WTC11 (cell line): ENCODE data around the gene GPR18. TPM values are rescaled to one million over a fixed set of nuclear protein-coding genes. Genes with fewer than 3 reads are reported as not detected.

Experiments used
- ATAC-seq: fragments of 200-7000 bp; cut with Tn5 transposase; 2 replicates; pipeline ENCODE4 v1.10.0; 2021; ENCODE audit warnings: mild to moderate bottlenecking, moderate library complexity
- CTCF ChIA-PET: fragments of 300-600 bp; sonication (Branson Sonifier 250); formaldehyde crosslinking; loops from one replicate; lab custom pipeline; 2021; ENCODE audit warnings: antibody characterized with exemption; lab: Charles Lee
- POLR2A ChIA-PET: fragments of 350-600 bp; sonication (Branson Sonifier 250); formaldehyde crosslinking; loops from one replicate; lab custom pipeline; 2021; ENCODE audit warnings: antibody characterized with exemption; lab: Charles Lee
- DNase-seq: peaks from one replicate; pipeline ENCODE4 v3.0.0; 2021; ENCODE audit warnings: low spot score
- H3K27ac Mint-ChIP-seq: 2 replicates; pipeline ENCODE4 v1.8.0; 2021; ENCODE audit warnings: mixed read lengths
- H3K27me3 Mint-ChIP-seq: 2 replicates; pipeline ENCODE4 v1.8.0; 2021; ENCODE audit warnings: low read depth, mild to moderate bottlenecking, moderate library complexity, mixed read lengths
- H3K36me3 Mint-ChIP-seq: 2 replicates; pipeline ENCODE4 v1.8.0; 2021; ENCODE audit warnings: mixed read lengths
- H3K4me1 Mint-ChIP-seq: 2 replicates; pipeline ENCODE4 v1.8.0; 2022; ENCODE audit warnings: mixed read lengths
- H3K4me3 Mint-ChIP-seq: 2 replicates; pipeline ENCODE4 v1.8.0; 2021; ENCODE audit warnings: mild to moderate bottlenecking, moderate library complexity, mixed read lengths
- H3K9me3 Mint-ChIP-seq: 2 replicates; pipeline ENCODE4 v1.8.0; 2021; ENCODE audit warnings: mixed read lengths
- CBFB ChIP-seq: sonication (generic); formaldehyde crosslinking; IDR thresholded peaks from 2 replicates; pipeline ENCODE4 v1.8.1; 2022; ENCODE audit warnings: mild to moderate bottlenecking, low read depth, missing genetic modification reagents
- ELF4 ChIP-seq: sonication (generic); formaldehyde crosslinking; IDR thresholded peaks from 2 replicates; pipeline ENCODE4 v1.8.1; 2022; ENCODE audit warnings: low read depth, mild to moderate bottlenecking, moderate library complexity, missing genetic modification reagents
- ETV6 ChIP-seq: sonication (generic); formaldehyde crosslinking; IDR thresholded peaks from 2 replicates; pipeline ENCODE4 v1.8.1; 2022; ENCODE audit warnings: mild to moderate bottlenecking, missing genetic modification reagents
- GABPB1 ChIP-seq: sonication (generic); formaldehyde crosslinking; IDR thresholded peaks from 2 replicates; pipeline ENCODE4 v1.8.1; 2023; ENCODE audit warnings: mild to moderate bottlenecking, missing genetic modification reagents
- GRHL2 ChIP-seq: fragments of 250-450 bp; sonication (Bioruptor Pico); IDR thresholded peaks from 2 replicates; pipeline ENCODE4 v1.8.0; 2022; ENCODE audit warnings: mild to moderate bottlenecking, moderate library complexity; ENCODE audit not compliant: insufficient replicate concordance, severe bottlenecking
- HMGA2 ChIP-seq: fragments of 250-450 bp; sonication (Bioruptor Pico); IDR thresholded peaks from 2 replicates; pipeline ENCODE4 v1.4.0; 2021; ENCODE audit warnings: mild to moderate bottlenecking, moderate library complexity
- NR1H2 ChIP-seq: sonication (generic); formaldehyde crosslinking; IDR thresholded peaks from 2 replicates; pipeline ENCODE4 v1.9.0; 2021; ENCODE audit warnings: mild to moderate bottlenecking, moderate library complexity, missing genetic modification reagents
- NR3C1 ChIP-seq: sonication (generic); formaldehyde crosslinking; conservative IDR thresholded peaks from 2 replicates; pipeline ENCODE4 v1.8.1; 2023; ENCODE audit warnings: low read depth, mild to moderate bottlenecking, missing genetic modification reagents
- RELA ChIP-seq: sonication (generic); formaldehyde crosslinking; IDR thresholded peaks from 2 replicates; pipeline ENCODE4 v1.8.1; 2022; ENCODE audit warnings: missing genetic modification reagents, mild to moderate bottlenecking, borderline replicate concordance
- SMAD4 ChIP-seq: sonication (generic); formaldehyde crosslinking; IDR thresholded peaks from 2 replicates; pipeline ENCODE4 v1.8.0; 2022; ENCODE audit warnings: mild to moderate bottlenecking, missing genetic modification reagents
- STAT6 ChIP-seq: sonication (generic); formaldehyde crosslinking; conservative IDR thresholded peaks from 2 replicates; pipeline ENCODE4 v1.8.1; 2023; ENCODE audit warnings: mild to moderate bottlenecking, low read depth, missing genetic modification reagents, moderate library complexity
- ZNF219 ChIP-seq: sonication (generic); formaldehyde crosslinking; IDR thresholded peaks from 2 replicates; pipeline ENCODE4 v1.8.0; 2023; ENCODE audit warnings: missing genetic modification reagents, mild to moderate bottlenecking, borderline replicate concordance
- ZNF232 ChIP-seq: sonication (generic); formaldehyde crosslinking; IDR thresholded peaks from 2 replicates; pipeline ENCODE4 v1.8.0; 2022; ENCODE audit warnings: mild to moderate bottlenecking, missing genetic modification reagents
- ZNF423 ChIP-seq: fragments of 250-450 bp; sonication (Bioruptor Pico); IDR thresholded peaks from 2 replicates; pipeline ENCODE4 v2.1.2; 2022; ENCODE audit warnings: mild to moderate bottlenecking, moderate library complexity
- ZNF425 ChIP-seq: fragments of 250-450 bp; sonication (Bioruptor Pico); conservative IDR thresholded peaks from 2 replicates; pipeline ENCODE4 v1.9.0; 2021; ENCODE audit warnings: mild to moderate bottlenecking
- total RNA-seq: library from RNA; stranded (reverse); gene quantifications from 3 replicates; pipeline ENCODE4 v1.2.3, GENCODE V29; 2021
- TF ChIP-seq, protein P1 (sequence below): fragments of 250-450 bp; sonication (Bioruptor Pico); IDR thresholded peaks from 2 replicates; pipeline ENCODE4 v2.1.2; 2022; ENCODE audit warnings: mild to moderate bottlenecking, moderate library complexity
- TF ChIP-seq, protein P2 (sequence below): sonication (generic); formaldehyde crosslinking; IDR thresholded peaks from 2 replicates; pipeline ENCODE4 v1.8.0; 2022; ENCODE audit warnings: mild to moderate bottlenecking, missing genetic modification reagents
- TF ChIP-seq, protein P3 (sequence below): fragments of 250-450 bp; sonication (Bioruptor Pico); IDR thresholded peaks from 2 replicates; pipeline ENCODE4 v1.9.0; 2021; ENCODE audit warnings: moderate library complexity, mild to moderate bottlenecking, inconsistent platforms, borderline replicate concordance
- TF ChIP-seq, protein P4 (sequence below): sonication (generic); formaldehyde crosslinking; IDR thresholded peaks from 2 replicates; pipeline ENCODE4 v1.8.1; 2022; ENCODE audit warnings: mild to moderate bottlenecking, missing genetic modification reagents, moderate library complexity, borderline replicate concordance
- TF ChIP-seq, protein P5 (sequence below): sonication (generic); formaldehyde crosslinking; IDR thresholded peaks from 2 replicates; pipeline ENCODE4 v1.8.0; 2022; ENCODE audit warnings: missing genetic modification reagents

The GPR18 gene
- total RNA-seq, 1 experiment from 2014 or later, result 0.09 TPM

DNA sequence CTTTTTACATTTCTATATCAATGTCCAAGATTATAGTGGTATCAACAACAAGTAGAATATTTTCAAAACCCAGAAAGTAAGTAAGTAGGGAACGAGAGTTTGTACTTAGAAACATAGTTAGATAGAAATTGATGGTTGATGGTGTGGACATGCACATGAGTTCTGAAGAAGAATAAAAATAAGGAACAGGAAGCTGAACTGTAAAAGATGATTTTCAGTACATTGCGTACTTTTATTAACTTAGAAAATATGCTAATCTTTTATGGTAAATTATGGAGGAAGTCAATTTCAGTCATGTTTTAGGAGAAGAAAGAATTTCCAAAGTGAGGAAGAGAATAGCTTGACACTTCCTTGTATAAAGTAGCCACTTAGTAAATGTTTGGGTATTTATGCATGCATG, 12.3 kb upstream of the GPR18 start (continued):
- TF ChIP-seq, protein P1, sequence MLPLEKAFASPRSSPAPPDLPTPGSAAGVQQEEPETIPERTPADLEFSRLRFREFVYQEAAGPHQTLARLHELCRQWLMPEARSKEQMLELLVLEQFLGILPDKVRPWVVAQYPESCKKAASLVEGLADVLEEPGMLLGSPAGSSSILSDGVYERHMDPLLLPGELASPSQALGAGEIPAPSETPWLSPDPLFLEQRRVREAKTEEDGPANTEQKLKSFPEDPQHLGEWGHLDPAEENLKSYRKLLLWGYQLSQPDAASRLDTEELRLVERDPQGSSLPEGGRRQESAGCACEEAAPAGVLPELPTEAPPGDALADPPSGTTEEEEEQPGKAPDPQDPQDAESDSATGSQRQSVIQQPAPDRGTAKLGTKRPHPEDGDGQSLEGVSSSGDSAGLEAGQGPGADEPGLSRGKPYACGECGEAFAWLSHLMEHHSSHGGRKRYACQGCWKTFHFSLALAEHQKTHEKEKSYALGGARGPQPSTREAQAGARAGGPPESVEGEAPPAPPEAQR (CRISPR knock-in tag), result no peak
- TF ChIP-seq RELA (CRISPR knock-in tag), result no peak
- no peak for TF ChIP-seq GABPB1 (CRISPR knock-in tag)
- no peak for TF ChIP-seq SMAD4 (CRISPR knock-in tag)
- TF ChIP-seq, all 79 proteins: peak for 0

- peaks cover 5% of the 10 kb centered on the region; the same call in 1 of the 2 replicates for H3K9me3 Mint-ChIP-seq
- H3K27ac Mint-ChIP-seq, result no peak overlapping the region
- ATAC-seq, result peak; percentile 50
- no peaks in the 10 kb centered on the region for H3K27me3 Mint-ChIP-seq
- CTCF ChIA-PET, result interaction anchor here (0.7 to 4.8 kb wide), 15 partner anchors 10 to 309 kb away, joined by 3 to 74 read pairs (median 4); partner anchors contain the start of gene UBAC2
- peaks cover 5% of the 10 kb centered on the region for H3K36me3 Mint-ChIP-seq
- POLR2A ChIA-PET, result no interaction called here
- no peak overlapping the region for H3K4me3 Mint-ChIP-seq
- no peaks in the 10 kb centered on the region for H3K4me1 Mint-ChIP-seq
- DNase-seq, result no peak
- TF ChIP-seq ZNF425 (CRISPR knock-in tag) (no peak), ZNF423 (CRISPR knock-in tag) (no peak), CBFB (CRISPR knock-in tag) (no peak), NR3C1 (CRISPR knock-in tag) (no peak), ELF4 (CRISPR knock-in tag) (no peak), ETV6 (no peak), STAT6 (CRISPR knock-in tag) (no peak), NR1H2 (CRISPR knock-in tag) (no peak), HMGA2 (CRISPR knock-in tag) (no peak), GRHL2 (no peak), ZNF232 (CRISPR knock-in tag) (no peak), ZNF219 (CRISPR knock-in tag) (no peak)
- TF ChIP-seq, protein P2, sequence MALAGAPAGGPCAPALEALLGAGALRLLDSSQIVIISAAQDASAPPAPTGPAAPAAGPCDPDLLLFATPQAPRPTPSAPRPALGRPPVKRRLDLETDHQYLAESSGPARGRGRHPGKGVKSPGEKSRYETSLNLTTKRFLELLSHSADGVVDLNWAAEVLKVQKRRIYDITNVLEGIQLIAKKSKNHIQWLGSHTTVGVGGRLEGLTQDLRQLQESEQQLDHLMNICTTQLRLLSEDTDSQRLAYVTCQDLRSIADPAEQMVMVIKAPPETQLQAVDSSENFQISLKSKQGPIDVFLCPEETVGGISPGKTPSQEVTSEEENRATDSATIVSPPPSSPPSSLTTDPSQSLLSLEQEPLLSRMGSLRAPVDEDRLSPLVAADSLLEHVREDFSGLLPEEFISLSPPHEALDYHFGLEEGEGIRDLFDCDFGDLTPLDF (CRISPR knock-in tag), result no peak
- TF ChIP-seq, protein P3, sequence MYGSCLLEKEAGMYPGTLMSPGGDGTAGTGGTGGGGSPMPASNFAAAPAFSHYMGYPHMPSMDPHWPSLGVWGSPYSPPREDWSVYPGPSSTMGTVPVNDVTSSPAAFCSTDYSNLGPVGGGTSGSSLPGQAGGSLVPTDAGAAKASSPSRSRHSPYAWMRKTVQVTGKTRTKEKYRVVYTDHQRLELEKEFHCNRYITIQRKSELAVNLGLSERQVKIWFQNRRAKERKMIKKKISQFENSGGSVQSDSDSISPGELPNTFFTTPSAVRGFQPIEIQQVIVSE, result no peak
- TF ChIP-seq, protein P4, sequence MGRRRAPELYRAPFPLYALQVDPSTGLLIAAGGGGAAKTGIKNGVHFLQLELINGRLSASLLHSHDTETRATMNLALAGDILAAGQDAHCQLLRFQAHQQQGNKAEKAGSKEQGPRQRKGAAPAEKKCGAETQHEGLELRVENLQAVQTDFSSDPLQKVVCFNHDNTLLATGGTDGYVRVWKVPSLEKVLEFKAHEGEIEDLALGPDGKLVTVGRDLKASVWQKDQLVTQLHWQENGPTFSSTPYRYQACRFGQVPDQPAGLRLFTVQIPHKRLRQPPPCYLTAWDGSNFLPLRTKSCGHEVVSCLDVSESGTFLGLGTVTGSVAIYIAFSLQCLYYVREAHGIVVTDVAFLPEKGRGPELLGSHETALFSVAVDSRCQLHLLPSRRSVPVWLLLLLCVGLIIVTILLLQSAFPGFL (CRISPR knock-in tag), result no peak
- TF ChIP-seq, protein P5, sequence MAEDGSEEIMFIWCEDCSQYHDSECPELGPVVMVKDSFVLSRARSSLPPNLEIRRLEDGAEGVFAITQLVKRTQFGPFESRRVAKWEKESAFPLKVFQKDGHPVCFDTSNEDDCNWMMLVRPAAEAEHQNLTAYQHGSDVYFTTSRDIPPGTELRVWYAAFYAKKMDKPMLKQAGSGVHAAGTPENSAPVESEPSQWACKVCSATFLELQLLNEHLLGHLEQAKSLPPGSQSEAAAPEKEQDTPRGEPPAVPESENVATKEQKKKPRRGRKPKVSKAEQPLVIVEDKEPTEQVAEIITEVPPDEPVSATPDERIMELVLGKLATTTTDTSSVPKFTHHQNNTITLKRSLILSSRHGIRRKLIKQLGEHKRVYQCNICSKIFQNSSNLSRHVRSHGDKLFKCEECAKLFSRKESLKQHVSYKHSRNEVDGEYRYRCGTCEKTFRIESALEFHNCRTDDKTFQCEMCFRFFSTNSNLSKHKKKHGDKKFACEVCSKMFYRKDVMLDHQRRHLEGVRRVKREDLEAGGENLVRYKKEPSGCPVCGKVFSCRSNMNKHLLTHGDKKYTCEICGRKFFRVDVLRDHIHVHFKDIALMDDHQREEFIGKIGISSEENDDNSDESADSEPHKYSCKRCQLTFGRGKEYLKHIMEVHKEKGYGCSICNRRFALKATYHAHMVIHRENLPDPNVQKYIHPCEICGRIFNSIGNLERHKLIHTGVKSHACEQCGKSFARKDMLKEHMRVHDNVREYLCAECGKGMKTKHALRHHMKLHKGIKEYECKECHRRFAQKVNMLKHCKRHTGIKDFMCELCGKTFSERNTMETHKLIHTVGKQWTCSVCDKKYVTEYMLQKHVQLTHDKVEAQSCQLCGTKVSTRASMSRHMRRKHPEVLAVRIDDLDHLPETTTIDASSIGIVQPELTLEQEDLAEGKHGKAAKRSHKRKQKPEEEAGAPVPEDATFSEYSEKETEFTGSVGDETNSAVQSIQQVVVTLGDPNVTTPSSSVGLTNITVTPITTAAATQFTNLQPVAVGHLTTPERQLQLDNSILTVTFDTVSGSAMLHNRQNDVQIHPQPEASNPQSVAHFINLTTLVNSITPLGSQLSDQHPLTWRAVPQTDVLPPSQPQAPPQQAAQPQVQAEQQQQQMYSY (CRISPR knock-in tag), result no peak
Observed at GRCh38 chr13:99269627-99270241, 11.6 kb upstream of the GPR18 start.
